ENCODE results near the gene TCAP. TPM values are rescaled to one million over a fixed set of nuclear protein-coding genes. Genes with fewer than 3 reads are reported as not detected.

The TCAP gene
- total RNA-seq, 1 donor from 2014 or later, result 2.3 TPM

GRCh38 chr17:39667262-39667944 lies 2.3 kb downstream of the TCAP start:
- peak overlapping the region; percentile 38 for H3K4me3 Mint-ChIP-seq
- peaks cover 65% of the 10 kb centered on the region for H3K27me3 Mint-ChIP-seq (ENCODE audit: low read depth)
- peaks cover 12% of the 10 kb centered on the region for H3K4me1 Mint-ChIP-seq
- TF ChIP-seq CTCF (IDR thresholded peaks at IDR 0.05; ENCODE audit: unreplicated experiment), result no peak
- no peaks in the 10 kb centered on the region for H3K36me3 Mint-ChIP-seq
- H3K9me3 Mint-ChIP-seq, result no peaks in the 10 kb centered on the region
- H3K27ac Mint-ChIP-seq, result no peak overlapping the region
- no peak for DNase-seq (ENCODE audit: low spot score in 2 of 2, unreplicated experiment in 2 of 2)

- DNase-seq (ENCODE audit: low spot score in 2 of 2, unreplicated experiment in 2 of 2), result peak; percentile 69 to 81
- Mint-ChIP-seq H3K9me3 (no peaks in the 10 kb centered on the region), H3K4me1 (peaks cover 12% of the 10 kb centered on the region), H3K36me3 (no peaks in the 10 kb centered on the region), H3K27ac (no peak within 1 kb of the TSS), H3K27me3 (ENCODE audit: low read depth) (peaks cover 65% of the 10 kb centered on the region), H3K4me3 (peak within 1 kb of the TSS; percentile 39)
- peak; percentile 60 for TF ChIP-seq CTCF (IDR thresholded peaks at IDR 0.05; ENCODE audit: unreplicated experiment)
These were observed 3.1 kb downstream of the TCAP start, which contains the start of gene PNMT for GRCh38 chr17:39667945-39668924. Gene PNMT, plus strand, starts transcription at chr17:39668453. Its CDS starts 23 bp downstream, at chr17:39668476.

GRCh38 chr17:39669897-39670735 lies 5.0 kb downstream of the TCAP start:
- Mint-ChIP-seq H3K4me3 (no peak overlapping the region), H3K4me1 (peaks cover 12% of the 10 kb centered on the region), H3K27ac (no peak overlapping the region), H3K36me3 (no peaks in the 10 kb centered on the region), H3K27me3 (ENCODE audit: low read depth) (peaks cover 58% of the 10 kb centered on the region), H3K9me3 (no peaks in the 10 kb centered on the region)
- no peak for DNase-seq (ENCODE audit: low spot score in 2 of 2, unreplicated experiment in 2 of 2)
- no peak for TF ChIP-seq CTCF (IDR thresholded peaks at IDR 0.05; ENCODE audit: unreplicated experiment)

- H3K36me3 Mint-ChIP-seq, result no peaks in the 10 kb centered on the region
- H3K4me1 Mint-ChIP-seq, result peaks cover 17% of the 10 kb centered on the region
- no peak for TF ChIP-seq CTCF (IDR thresholded peaks at IDR 0.05; ENCODE audit: unreplicated experiment)
- no peaks in the 10 kb centered on the region for H3K9me3 Mint-ChIP-seq
- DNase-seq (ENCODE audit: low spot score in 2 of 2, unreplicated experiment in 2 of 2), result no peak
- H3K4me3 Mint-ChIP-seq, result no peak overlapping the region
- H3K27ac Mint-ChIP-seq, result no peak overlapping the region
- peaks cover 52% of the 10 kb centered on the region for H3K27me3 Mint-ChIP-seq (ENCODE audit: low read depth)
These were observed 5.6 kb downstream of the TCAP start for GRCh38 chr17:39670746-39671145.

All from mesothelial cell of epicardium (in vitro differentiated cells).